GM12801 (cell line): Measurements from ENCODE around the gene TBC1D1.

Source experiments
- TF ChIP-seq, protein P1 (sequence below): IDR thresholded peaks from one replicate; pipeline ENCODE4 v1.5.1; 2011; ENCODE audit warnings: control low read depth; ENCODE audit not compliant: insufficient read length; ENCODE audit errors: extremely low read depth

TBC1D1 gene

DNA sequence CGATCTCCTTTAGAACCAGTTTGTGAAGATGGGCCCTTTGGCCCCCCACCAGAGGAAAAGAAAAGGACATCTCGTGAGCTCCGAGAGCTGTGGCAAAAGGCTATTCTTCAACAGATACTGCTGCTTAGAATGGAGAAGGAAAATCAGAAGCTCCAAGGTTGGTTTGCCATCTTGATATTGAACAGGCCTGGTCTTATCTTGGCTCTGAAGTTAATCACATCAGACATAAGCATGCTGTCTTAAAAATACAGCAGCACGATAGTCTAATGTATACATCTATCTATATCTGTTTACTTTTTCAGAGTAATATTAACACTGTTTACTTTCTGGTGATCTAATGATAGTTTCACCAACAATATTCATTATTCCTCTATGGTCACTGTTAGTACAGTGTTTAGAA lies 199.1 kb downstream of the TBC1D1 start:
- TF ChIP-seq, protein P1, sequence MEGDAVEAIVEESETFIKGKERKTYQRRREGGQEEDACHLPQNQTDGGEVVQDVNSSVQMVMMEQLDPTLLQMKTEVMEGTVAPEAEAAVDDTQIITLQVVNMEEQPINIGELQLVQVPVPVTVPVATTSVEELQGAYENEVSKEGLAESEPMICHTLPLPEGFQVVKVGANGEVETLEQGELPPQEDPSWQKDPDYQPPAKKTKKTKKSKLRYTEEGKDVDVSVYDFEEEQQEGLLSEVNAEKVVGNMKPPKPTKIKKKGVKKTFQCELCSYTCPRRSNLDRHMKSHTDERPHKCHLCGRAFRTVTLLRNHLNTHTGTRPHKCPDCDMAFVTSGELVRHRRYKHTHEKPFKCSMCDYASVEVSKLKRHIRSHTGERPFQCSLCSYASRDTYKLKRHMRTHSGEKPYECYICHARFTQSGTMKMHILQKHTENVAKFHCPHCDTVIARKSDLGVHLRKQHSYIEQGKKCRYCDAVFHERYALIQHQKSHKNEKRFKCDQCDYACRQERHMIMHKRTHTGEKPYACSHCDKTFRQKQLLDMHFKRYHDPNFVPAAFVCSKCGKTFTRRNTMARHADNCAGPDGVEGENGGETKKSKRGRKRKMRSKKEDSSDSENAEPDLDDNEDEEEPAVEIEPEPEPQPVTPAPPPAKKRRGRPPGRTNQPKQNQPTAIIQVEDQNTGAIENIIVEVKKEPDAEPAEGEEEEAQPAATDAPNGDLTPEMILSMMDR, result no peak

DNA sequence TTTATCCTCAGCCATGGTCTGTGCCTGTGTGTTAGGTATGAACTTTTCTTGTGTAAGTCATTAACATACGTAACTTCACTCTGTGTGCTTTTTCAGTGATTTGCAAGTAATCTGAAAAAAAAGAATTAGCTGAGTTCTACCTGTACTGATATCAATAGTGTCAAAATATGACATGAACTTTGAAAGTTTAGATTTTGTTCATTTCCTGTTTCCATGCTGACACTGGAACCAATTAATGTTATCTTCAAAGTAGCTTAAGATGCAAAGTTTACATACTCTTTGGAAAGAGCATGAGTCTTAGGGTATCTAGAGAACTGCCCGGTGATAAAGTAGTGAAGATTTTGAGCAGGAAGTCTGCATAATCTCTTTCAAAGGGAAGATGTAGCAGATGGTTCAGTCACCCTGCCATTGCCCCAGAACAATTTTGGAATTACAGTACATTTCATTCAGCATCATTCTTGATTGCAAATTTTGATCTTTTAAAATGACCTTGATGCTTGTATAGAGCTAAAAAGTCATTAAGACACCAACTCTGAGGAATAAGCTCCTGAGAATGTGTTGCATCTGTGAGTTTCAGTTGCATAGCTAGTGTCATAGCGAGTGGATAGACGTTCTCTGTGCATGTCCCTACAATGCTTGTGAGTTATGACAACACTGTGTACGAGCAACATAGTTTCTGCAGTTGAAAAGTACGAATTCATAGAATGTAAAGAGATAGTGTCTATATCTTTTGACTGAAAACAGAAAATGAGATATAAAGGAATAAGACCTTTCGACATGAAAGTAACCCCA lies 199.8 kb downstream of the TBC1D1 start:
- TF ChIP-seq, protein P1, result no peak

DNA sequence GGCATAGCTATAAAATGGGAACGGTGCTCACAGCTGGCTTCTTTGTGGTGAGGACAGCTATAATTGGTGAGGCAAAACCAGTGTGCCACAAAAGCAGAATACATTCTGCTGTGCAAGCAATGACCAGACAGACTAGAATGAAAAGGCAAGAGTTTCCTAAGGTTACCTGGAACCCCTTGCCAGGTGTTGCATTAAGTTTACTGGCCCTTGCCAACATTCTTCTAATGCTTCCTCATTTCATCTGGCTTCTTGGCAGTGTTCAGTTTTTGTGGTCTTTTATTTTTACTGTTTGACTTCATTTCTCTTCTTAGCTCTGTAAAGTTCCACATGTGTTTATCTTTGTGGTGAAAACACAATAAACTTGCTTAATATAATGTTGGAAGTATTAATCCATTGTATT lies 200.8 kb downstream of the TBC1D1 start:
- TF ChIP-seq, protein P1, result no peak

DNA sequence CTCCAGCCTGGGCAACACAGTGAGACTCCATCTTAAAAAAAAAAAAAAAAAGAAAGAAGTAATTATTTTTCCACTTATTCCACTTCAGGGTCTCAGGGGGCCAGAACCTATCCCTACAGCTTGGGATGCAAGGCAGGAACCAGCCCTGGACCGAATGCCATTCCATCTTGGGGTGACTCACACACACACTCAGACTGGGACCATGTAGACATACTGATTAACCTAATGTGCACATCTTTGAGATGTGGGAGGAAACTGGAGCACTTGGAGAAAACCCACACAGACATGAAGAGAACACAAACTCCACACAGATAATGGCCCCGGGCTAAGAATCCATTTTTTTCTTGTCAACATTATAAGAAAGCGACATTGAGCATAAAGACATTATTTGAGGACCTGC lies 201.8 kb downstream of the TBC1D1 start:
- TF ChIP-seq, protein P1, result no peak

DNA sequence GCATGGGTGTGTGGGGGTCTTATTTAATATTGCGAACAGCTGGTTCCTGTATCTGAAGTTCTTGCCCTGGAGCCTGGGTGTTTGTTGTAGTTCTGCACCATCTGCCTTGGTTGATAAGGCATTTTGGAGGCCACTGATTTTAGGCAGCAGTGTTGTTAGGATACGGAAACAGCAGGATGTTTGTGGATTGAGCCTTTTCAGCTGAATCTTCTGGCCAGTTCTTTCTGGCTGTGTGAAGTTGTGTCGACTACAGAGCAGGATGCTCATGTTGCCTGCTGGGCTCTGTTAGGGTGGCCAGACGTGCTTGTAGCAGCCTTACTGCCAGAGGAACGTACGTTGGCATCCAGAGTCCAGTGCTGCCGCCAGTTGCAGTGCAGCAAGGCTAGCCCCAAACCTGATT lies 203.5 kb downstream of the TBC1D1 start:
- TF ChIP-seq, protein P1, result no peak

DNA sequence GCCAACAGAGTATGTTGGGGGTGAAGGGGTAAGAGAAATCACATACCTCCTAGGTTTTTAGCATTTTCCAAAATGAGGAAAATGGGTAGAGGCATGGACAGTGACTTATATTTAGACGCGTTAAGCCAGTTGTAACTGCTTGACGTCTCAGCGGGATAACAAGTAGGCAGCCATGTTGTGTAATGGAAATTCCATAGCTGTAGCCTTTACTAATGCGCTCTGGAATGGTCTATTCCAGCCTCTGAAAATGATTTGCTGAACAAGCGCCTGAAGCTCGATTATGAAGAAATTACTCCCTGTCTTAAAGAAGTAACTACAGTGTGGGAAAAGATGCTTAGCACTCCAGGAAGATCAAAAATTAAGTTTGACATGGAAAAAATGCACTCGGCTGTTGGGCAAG lies 204.8 kb downstream of the TBC1D1 start:
- TF ChIP-seq, protein P1, result no peak

DNA sequence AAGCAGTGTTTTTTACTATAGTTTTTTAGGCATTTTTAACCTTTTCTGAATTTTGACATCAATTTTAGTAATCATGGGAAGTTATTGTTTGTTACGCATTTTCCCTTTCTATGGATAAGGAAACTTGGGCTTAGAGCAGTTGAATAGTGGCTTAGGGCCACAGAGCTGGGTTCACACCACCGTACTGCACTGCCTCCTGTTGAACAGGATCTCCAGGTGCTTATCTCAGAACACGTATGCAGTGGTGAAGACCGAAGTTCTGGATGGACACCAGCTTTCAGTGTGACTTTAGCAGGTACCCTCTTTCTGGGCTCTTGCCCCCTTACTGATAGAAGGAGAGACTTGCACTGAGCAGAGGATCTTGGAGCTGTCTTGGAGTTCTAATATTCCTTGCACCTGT lies 206.9 kb downstream of the TBC1D1 start:
- TF ChIP-seq, protein P1, result no peak
